NCI-H187 treated with DMSO at 0.1 percent for 48 hours (cell line): ENCODE measurements around the gene TESK2.
A peak's percentile ranks its signal among the peaks of the same experiment; 100 is the strongest.
"Not testable (repeated sequence)": the region's sequence is repeated elsewhere in the genome, so short reads cannot be mapped to it uniquely, and the experiment has no call there.

Experiments
- DNase-seq: peaks from one replicate; lab custom pipeline; 2025; lab: John Stamatoyannopoulos, UW

TESK2 gene

GRCh38 chr1:45375104-45376090 is 115.6 kb downstream of the TESK2 start:
- no peak for DNase-seq

- DNase-seq, result no peak
Observed at GRCh38 chr1:45373573-45373972, 117.4 kb downstream of the TESK2 start.

- DNase-seq, result no peak
Observed at GRCh38 chr1:45370575-45370974, 120.4 kb downstream of the TESK2 start.

GRCh38 chr1:45365051-45365450 is 125.9 kb downstream of the TESK2 start:
- no peak for DNase-seq

GRCh38 chr1:45364294-45364693 is 126.7 kb downstream of the TESK2 start:
- no peak for DNase-seq

- DNase-seq, result not testable (repeated sequence)
Observed at GRCh38 chr1:45360981-45361380, 130.0 kb downstream of the TESK2 start.

- no peak for DNase-seq
Observed at GRCh38 chr1:45359882-45360513, 131.0 kb downstream of the TESK2 start.

- no peak for DNase-seq
Observed at GRCh38 chr1:45356186-45356585, 134.8 kb downstream of the TESK2 start.

GRCh38 chr1:45355683-45356082 is 135.3 kb downstream of the TESK2 start:
- DNase-seq, result no peak

- DNase-seq, result no peak
Observed at GRCh38 chr1:45354838-45355237, 136.1 kb downstream of the TESK2 start.

GRCh38 chr1:45353685-45354084 is 137.3 kb downstream of the TESK2 start:
- no peak for DNase-seq

- no peak for DNase-seq
Observed at GRCh38 chr1:45351508-45351907, 139.5 kb downstream of the TESK2 start.

GRCh38 chr1:45348966-45349677 is 141.8 kb downstream of the TESK2 start:
- no peak for DNase-seq

- DNase-seq, result no peak
Observed at GRCh38 chr1:45348609-45348965, 142.4 kb downstream of the TESK2 start.

- no peak for DNase-seq
Observed at GRCh38 chr1:45348020-45348419, 142.9 kb downstream of the TESK2 start.

GRCh38 chr1:45346473-45346872 is 144.5 kb downstream of the TESK2 start:
- no peak for DNase-seq

GRCh38 chr1:45345014-45345413 is 145.9 kb downstream of the TESK2 start:
- DNase-seq, result no peak

GRCh38 chr1:45344499-45344898 is 146.5 kb downstream of the TESK2 start:
- no peak for DNase-seq

GRCh38 chr1:45340816-45341466 is 150.0 kb downstream of the TESK2 start:
- no peak for DNase-seq

GRCh38 chr1:45339789-45340558 is 151.0 kb downstream of the TESK2 start, which contains the start of the genes MUTYH and TOE1:
Gene MUTYH (minus strand): TSS chr1:45340440. CDS start chr1:45334505, 5,935 bp downstream.
Gene TOE1 (plus strand): TSS chr1:45340170. CDS start chr1:45340253, 83 bp downstream.
- DNase-seq, result peak; percentile 70
